ENCODE data around the gene KCNK3.

DNA sequence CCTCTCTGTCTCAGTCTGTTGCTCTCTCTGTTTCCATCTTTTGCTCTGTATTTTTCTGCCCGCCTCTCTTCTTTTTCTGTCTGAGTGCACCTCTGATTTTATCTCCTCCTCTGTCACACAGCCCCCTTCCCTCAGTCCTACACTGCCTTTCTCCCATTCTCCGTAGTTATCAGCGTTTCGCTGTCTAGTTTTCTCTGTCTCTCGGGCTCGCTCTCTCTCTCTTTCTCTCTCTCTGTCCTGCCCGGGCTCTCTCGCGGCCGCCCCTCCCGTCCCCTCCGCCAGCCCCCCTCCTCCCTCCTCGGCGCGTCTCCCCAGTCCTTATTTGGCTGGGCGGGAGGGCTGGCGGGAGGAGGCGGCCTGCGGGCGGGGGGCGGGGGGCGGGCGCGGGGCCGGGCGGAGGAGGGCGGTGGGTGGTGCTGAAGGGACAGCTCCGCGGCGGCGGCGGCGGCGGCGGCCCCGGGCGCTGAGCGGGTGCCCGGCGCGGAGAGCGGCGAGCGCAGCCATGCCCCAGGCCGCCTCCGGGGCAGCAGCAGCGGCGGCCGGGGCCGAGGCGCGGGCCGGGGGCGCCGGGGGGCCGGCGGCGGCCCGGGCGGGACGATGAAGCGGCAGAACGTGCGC is at the start of gene KCNK3:
- TF ChIP-seq, protein P1, sequence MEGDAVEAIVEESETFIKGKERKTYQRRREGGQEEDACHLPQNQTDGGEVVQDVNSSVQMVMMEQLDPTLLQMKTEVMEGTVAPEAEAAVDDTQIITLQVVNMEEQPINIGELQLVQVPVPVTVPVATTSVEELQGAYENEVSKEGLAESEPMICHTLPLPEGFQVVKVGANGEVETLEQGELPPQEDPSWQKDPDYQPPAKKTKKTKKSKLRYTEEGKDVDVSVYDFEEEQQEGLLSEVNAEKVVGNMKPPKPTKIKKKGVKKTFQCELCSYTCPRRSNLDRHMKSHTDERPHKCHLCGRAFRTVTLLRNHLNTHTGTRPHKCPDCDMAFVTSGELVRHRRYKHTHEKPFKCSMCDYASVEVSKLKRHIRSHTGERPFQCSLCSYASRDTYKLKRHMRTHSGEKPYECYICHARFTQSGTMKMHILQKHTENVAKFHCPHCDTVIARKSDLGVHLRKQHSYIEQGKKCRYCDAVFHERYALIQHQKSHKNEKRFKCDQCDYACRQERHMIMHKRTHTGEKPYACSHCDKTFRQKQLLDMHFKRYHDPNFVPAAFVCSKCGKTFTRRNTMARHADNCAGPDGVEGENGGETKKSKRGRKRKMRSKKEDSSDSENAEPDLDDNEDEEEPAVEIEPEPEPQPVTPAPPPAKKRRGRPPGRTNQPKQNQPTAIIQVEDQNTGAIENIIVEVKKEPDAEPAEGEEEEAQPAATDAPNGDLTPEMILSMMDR (optimal IDR thresholded peaks at IDR 0.05 in 1 of 3, IDR thresholded peaks at IDR 0.05 in 1 of 3, conservative IDR thresholded peaks at IDR 0.05 in 1 of 3; ENCODE audit: extremely low read depth in 1 of 3, insufficient read depth in 2 of 3, low read length in 3 of 3) = no peak
- TF ChIP-seq EZH2 (IDR thresholded peaks at IDR 0.05; ENCODE audit: low read length) = no peak
